Chondrocyte (in vitro differentiated cells): ENCODE data around the gene CYP24A1. TPM values are rescaled to one million over a fixed set of nuclear protein-coding genes. Genes with fewer than 3 reads are reported as not detected.

Source experiments
- DNase-seq: peaks from one replicate; pipeline ENCODE4 v3.0.0; 2021; ENCODE audit warnings: mixed read lengths, low spot score
- H3K27ac Mint-ChIP-seq: one replicate; pipeline ENCODE4 v1.8.0; 2021; ENCODE audit warnings: mild to moderate bottlenecking, moderate library complexity, mixed read lengths; ENCODE audit not compliant: unreplicated experiment
- H3K27me3 Mint-ChIP-seq: 2 replicates; pipeline ENCODE4 v1.8.0; 2021; ENCODE audit warnings: low read depth, mixed read lengths
- H3K36me3 Mint-ChIP-seq: 2 replicates; pipeline ENCODE4 v1.8.0; 2021; ENCODE audit warnings: low read depth, mixed read lengths
- H3K4me1 Mint-ChIP-seq: 2 replicates; pipeline ENCODE4 v1.8.0; 2021; ENCODE audit warnings: low read depth, mild to moderate bottlenecking, mixed read lengths
- H3K4me3 Mint-ChIP-seq: one replicate; pipeline ENCODE4 v1.8.0; 2021; ENCODE audit warnings: mild to moderate bottlenecking, moderate library complexity, mixed read lengths; ENCODE audit not compliant: unreplicated experiment
- H3K9me3 Mint-ChIP-seq: 2 replicates; pipeline ENCODE4 v1.8.0; 2021; ENCODE audit warnings: low read depth, mixed read lengths
- total RNA-seq: library from RNA; stranded (reverse); gene quantifications from 3 replicates; pipeline ENCODE4 v1.2.1, GENCODE V29; 2021
- TF ChIP-seq, protein P1 (sequence below): fragments of 200-600 bp; sonication (generic); IDR thresholded peaks from 2 replicates; pipeline ENCODE4 v1.5.0; 2021; ENCODE audit warnings: antibody characterized with exemption, mild to moderate bottlenecking, moderate library complexity

The CYP24A1 gene
- total RNA-seq, 1 donor from 2014 or later, result not detected

- Mint-ChIP-seq H3K4me1 (no peaks in the 10 kb centered on the region), H3K9me3 (no peaks in the 10 kb centered on the region), H3K36me3 (no peaks in the 10 kb centered on the region), H3K27me3 (peaks cover 13% of the 10 kb centered on the region), H3K27ac (no peak overlapping the region), H3K4me3 (no peak overlapping the region)
- DNase-seq, result no peak
- TF ChIP-seq, protein P1, sequence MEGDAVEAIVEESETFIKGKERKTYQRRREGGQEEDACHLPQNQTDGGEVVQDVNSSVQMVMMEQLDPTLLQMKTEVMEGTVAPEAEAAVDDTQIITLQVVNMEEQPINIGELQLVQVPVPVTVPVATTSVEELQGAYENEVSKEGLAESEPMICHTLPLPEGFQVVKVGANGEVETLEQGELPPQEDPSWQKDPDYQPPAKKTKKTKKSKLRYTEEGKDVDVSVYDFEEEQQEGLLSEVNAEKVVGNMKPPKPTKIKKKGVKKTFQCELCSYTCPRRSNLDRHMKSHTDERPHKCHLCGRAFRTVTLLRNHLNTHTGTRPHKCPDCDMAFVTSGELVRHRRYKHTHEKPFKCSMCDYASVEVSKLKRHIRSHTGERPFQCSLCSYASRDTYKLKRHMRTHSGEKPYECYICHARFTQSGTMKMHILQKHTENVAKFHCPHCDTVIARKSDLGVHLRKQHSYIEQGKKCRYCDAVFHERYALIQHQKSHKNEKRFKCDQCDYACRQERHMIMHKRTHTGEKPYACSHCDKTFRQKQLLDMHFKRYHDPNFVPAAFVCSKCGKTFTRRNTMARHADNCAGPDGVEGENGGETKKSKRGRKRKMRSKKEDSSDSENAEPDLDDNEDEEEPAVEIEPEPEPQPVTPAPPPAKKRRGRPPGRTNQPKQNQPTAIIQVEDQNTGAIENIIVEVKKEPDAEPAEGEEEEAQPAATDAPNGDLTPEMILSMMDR, result no peak
Observed at GRCh38 chr20:54160065-54161007, 13.4 kb downstream of the CYP24A1 start.

DNA sequence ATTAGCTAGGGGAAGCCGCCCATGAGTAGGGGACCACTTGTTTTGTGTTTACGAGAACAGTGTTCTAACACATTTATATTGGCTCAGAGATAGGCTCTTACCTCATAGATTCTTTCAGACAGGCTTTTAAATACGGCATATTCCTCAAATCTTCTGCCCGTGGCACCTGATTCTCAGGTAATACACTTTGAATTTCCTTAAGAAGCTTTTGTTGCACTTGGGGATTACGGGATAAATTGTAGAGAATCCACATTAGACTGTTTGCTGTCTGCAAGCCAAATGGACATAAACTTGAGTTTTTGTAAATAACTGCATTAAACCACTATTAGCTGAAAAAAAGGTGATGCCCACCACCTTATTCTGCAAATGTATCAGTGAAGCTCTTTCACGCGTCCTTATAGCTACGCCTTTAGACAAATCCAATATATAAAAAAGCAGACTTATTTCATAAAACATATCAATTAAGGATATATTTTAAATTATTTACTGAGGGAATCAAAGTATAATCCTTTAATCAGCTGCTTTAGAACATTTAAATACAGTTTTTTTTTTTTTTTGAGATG lies 14.8 kb downstream of the CYP24A1 start:
- Mint-ChIP-seq H3K4me1 (no peaks in the 10 kb centered on the region), H3K27me3 (peaks cover 13% of the 10 kb centered on the region), H3K9me3 (no peaks in the 10 kb centered on the region), H3K36me3 (no peaks in the 10 kb centered on the region), H3K27ac (no peak overlapping the region), H3K4me3 (no peak overlapping the region)
- DNase-seq, result no peak
- TF ChIP-seq, protein P1, result no peak

DNA sequence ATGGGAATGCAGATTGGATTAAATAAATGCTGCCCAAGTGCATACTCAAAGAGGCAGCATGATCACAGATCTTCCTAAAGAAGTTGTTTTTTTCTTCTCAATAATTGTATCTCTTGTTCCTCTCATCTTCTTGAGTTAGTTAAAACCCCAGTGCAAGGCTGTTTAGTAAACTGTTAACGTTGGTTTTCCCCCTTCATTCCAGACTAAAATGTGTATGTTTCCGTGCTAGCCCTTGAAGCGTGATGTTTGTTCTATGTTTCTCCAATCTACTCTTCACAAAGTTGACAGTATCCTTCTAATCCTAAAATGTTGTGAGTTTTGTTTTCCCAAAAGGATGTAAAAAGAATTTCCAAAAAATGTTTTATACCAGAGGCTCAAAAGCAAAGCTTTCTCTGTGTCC lies 15.6 kb downstream of the CYP24A1 start:
- no peak overlapping the region for H3K4me3 Mint-ChIP-seq
- H3K27me3 Mint-ChIP-seq, result peaks cover 13% of the 10 kb centered on the region
- H3K4me1 Mint-ChIP-seq, result no peaks in the 10 kb centered on the region
- no peaks in the 10 kb centered on the region for H3K9me3 Mint-ChIP-seq
- H3K36me3 Mint-ChIP-seq, result no peaks in the 10 kb centered on the region
- TF ChIP-seq, protein P1, result no peak
- H3K27ac Mint-ChIP-seq, result no peak overlapping the region
- no peak for DNase-seq

- H3K4me1 Mint-ChIP-seq, result no peaks in the 10 kb centered on the region
- H3K4me3 Mint-ChIP-seq, result no peak overlapping the region
- H3K27ac Mint-ChIP-seq, result no peak overlapping the region
- H3K9me3 Mint-ChIP-seq, result no peaks in the 10 kb centered on the region
- TF ChIP-seq, protein P1, result no peak
- DNase-seq, result no peak
- peaks cover 9% of the 10 kb centered on the region for H3K27me3 Mint-ChIP-seq
- no peaks in the 10 kb centered on the region for H3K36me3 Mint-ChIP-seq
Observed at GRCh38 chr20:54156981-54157835, 16.6 kb downstream of the CYP24A1 start.

DNA sequence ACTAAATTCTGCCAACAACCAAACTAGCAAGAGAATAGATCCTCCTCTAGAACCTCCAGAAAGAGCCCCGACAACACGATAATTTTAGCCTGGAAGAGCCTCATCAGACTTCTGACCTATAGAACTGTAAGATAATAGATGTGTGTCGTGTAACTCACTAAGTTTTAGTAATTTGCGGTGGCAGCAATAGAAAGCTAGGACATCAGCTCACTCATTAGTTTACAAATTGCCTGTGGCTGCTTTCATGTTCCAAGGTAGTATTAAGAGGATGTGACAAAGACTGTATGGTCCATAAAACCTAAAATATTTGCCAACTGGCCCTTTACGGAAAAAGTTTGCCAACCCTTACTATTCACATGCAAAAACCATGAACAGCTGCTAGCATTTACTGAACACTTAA lies 17.3 kb downstream of the CYP24A1 start:
- Mint-ChIP-seq H3K4me1 (no peaks in the 10 kb centered on the region), H3K36me3 (no peaks in the 10 kb centered on the region), H3K27me3 (peaks cover 9% of the 10 kb centered on the region), H3K4me3 (no peak overlapping the region), H3K27ac (no peak overlapping the region), H3K9me3 (no peaks in the 10 kb centered on the region)
- no peak for DNase-seq
- TF ChIP-seq, protein P1, result no peak
